Cardiac muscle cell (in vitro differentiated cells and primary cell): ENCODE results near the gene CDCA5. TPM values are rescaled to one million over a fixed set of nuclear protein-coding genes. Genes with fewer than 3 reads are reported as not detected.
A peak's percentile ranks its signal among the peaks of the same experiment; 100 is the strongest.

Experiments used
- DNase-seq, 2 donors: peaks; one replicate each; pipeline versions ENCODE4 v3.0.0 to v3.0.0-alpha.2; 2010 to 2017; ENCODE audit warnings: low read depth in 1 of 2, low spot score in 1 of 2
- H3K27ac ChIP-seq: fragments of 200-600 bp; sonication (generic); 2 replicates; pipeline ENCODE4 v1.5.1; 2016
- H3K27me3 ChIP-seq: fragments of 200-600 bp; sonication (generic); 2 replicates; pipeline ENCODE4 v1.6.0; 2016; ENCODE audit warnings: control low read depth
- H3K36me3 ChIP-seq: fragments of 200-600 bp; sonication (generic); 2 replicates; pipeline ENCODE4 v1.5.1; 2016; ENCODE audit warnings: control low read depth
- H3K4me1 ChIP-seq: fragments of 200-600 bp; sonication (generic); 2 replicates; pipeline ENCODE4 v1.8.1; 2017; ENCODE audit warnings: low read depth, mild to moderate bottlenecking, mixed run types
- H3K4me3 ChIP-seq: fragments of 200-600 bp; sonication (generic); 2 replicates; pipeline ENCODE4 v1.5.1; 2016; ENCODE audit warnings: mild to moderate bottlenecking
- H3K9me3 ChIP-seq: fragments of 200-600 bp; sonication (generic); 2 replicates; pipeline ENCODE4 v1.5.1; 2017; ENCODE audit warnings: low read depth, mild to moderate bottlenecking, control low read depth
- CTCF ChIP-seq: IDR thresholded peaks from 2 replicates; pipeline ENCODE4 v1.5.1; 2012; ENCODE audit warnings: low read depth, mild to moderate bottlenecking, low read length
- polyA plus RNA-seq: library from polyadenylated mRNA; unstranded; fragments of >200 nt; fragmentation: Nextera tagmentation; extraction: Ambion mirVana; gene quantifications from 2 replicates; pipeline ENCODE4 v1.2.1, GENCODE V29; 2016
- total RNA-seq: library from RNA; depleted of rRNA; stranded (reverse); fragments of >200 nt; gene quantifications from 2 replicates; pipeline ENCODE4 v1.2.3, GENCODE V29; 2016

CDCA5 gene
- total and polyA plus RNA-seq, 2 experiments from 2014 or later: 14.2 to 18.1 TPM

DNA sequence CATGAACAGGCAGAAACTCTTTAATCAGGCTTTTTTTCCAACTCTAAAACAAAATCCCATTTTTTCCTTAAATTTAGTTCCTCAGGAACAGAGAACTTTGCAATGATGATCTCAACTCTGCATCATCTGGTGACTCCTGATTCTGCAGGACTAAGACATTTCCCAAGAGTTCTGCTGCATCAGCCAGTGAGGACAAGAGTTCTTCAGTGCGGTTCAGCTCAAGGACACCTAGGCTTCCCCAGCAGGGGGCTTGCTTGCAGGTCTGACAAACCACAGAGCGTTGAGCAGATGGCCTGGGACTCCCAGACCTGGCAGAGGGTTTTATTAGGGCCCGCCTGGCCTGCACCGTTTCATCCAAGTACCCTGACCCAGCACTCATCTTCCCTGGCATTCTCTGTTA, 6.4 kb downstream of the CDCA5 start:
- DNase-seq: peak in 1 of 2 donors; percentile 27
- no peak overlapping the region for H3K4me3 ChIP-seq
- H3K27ac ChIP-seq: no peak overlapping the region
- no peak for TF ChIP-seq CTCF
- no peaks in the 10 kb centered on the region for H3K9me3 ChIP-seq
- no peaks in the 10 kb centered on the region for H3K4me1 ChIP-seq
- no peaks in the 10 kb centered on the region for H3K36me3 ChIP-seq
- H3K27me3 ChIP-seq: no peaks in the 10 kb centered on the region

DNA sequence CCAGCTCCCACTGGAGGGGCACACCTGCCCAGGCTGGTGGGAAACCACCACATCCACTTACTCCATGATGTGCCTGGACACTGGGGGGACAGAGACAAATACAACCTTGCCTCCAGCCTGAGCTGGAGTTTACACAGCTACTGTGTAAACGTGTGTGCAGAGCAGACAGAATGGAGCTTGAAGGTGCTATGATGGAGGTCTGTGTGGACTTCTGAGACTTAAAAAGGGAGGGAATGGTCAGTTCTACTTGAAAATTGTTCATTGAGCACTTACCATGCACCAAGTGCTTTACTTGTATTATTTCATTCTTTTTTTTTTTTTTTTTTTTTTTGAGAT, 11.2 kb downstream of the CDCA5 start:
- Histone ChIP-seq H3K4me3 (no peak overlapping the region), H3K27ac (no peak overlapping the region), H3K36me3 (no peaks in the 10 kb centered on the region), H3K4me1 (peaks cover 6% of the 10 kb centered on the region), H3K9me3 (no peaks in the 10 kb centered on the region), H3K27me3 (no peaks in the 10 kb centered on the region)
- no peak for TF ChIP-seq CTCF
- no peak for DNase-seq

GRCh38 chr11:65071907-65072630, 11.8 kb downstream of the CDCA5 start:
- no peak overlapping the region for H3K27ac ChIP-seq
- H3K27me3 ChIP-seq: no peaks in the 10 kb centered on the region
- H3K9me3 ChIP-seq: no peaks in the 10 kb centered on the region
- no peaks in the 10 kb centered on the region for H3K36me3 ChIP-seq
- H3K4me1 ChIP-seq: peaks cover 7% of the 10 kb centered on the region
- H3K4me3 ChIP-seq: no peak overlapping the region
- no peak for DNase-seq
- no peak for TF ChIP-seq CTCF

DNA sequence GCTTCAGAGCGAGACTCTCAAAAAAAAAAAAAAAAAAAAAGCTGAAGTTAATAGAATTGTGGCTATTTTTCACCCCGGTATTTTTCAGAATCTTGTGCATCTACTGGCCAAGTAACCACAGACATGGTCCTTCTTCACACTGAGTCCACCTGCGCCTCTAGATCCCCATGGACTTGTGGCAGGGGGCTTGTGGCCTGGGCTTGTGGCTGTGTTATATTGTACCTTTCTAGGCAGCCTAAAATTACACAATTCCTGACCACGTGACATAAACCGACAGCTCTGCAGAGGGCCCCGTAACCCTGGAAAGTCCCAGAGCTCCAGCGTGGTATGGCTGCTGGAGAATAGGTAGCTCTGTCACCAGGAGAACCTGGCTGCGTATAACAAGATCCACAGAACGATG, 14.6 kb downstream of the CDCA5 start:
- H3K4me3 ChIP-seq: no peak overlapping the region
- TF ChIP-seq CTCF: no peak
- peaks cover 24% of the 10 kb centered on the region for H3K4me1 ChIP-seq
- no peaks in the 10 kb centered on the region for H3K36me3 ChIP-seq
- H3K9me3 ChIP-seq: no peaks in the 10 kb centered on the region
- H3K27me3 ChIP-seq: no peaks in the 10 kb centered on the region
- DNase-seq: peak in 1 of 2 donors; percentile 8
- no peak overlapping the region for H3K27ac ChIP-seq

- Histone ChIP-seq H3K36me3 (no peaks in the 10 kb centered on the region), H3K9me3 (no peaks in the 10 kb centered on the region), H3K4me1 (peaks cover 24% of the 10 kb centered on the region), H3K27me3 (no peaks in the 10 kb centered on the region), H3K4me3 (no peak overlapping the region), H3K27ac (peak overlapping the region; percentile 80)
- no peak for DNase-seq
- no peak for TF ChIP-seq CTCF
These were observed 16.4 kb downstream of the CDCA5 start for GRCh38 chr11:65067446-65067845.
